Spleen (tissue), 7 donors: ENCODE measurements around the gene PROKR2.

Experiments
- POLR2A ChIP-seq, 3 donors: fragments of 450-650 bp; IDR thresholded peaks; one replicate each; pipeline ENCODE4 v1.5.1; 2017; ENCODE audit warnings: antibody characterized with exemption in 3 of 3, mild to moderate bottlenecking in 1 of 3
- TF ChIP-seq, protein P1 (sequence below), 11 experiments: fragments of 200-600 bp in 7 of 11; fragments of 450-650 bp in 4 of 11; sonication (generic) in 4 of 11; IDR thresholded peaks in 8 of 11; conservative IDR thresholded peaks in 3 of 11; 1 replicate in 7 of 11; 2 replicates in 4 of 11; pipeline versions ENCODE4 v1.4.0 to v1.8.0; 2016 to 2021; ENCODE audit warnings: antibody characterized with exemption in 11 of 11, inconsistent platforms in 4 of 11, mild to moderate bottlenecking in 1 of 11
- donor health status: DM: no; HTN: no; CAD: no; lungs with moderate emphysema.
- donor health status: DM: no; HTN: no; CAD: no.
- donor health status: DM: no; HTN: no; CAD: no.

DNA sequence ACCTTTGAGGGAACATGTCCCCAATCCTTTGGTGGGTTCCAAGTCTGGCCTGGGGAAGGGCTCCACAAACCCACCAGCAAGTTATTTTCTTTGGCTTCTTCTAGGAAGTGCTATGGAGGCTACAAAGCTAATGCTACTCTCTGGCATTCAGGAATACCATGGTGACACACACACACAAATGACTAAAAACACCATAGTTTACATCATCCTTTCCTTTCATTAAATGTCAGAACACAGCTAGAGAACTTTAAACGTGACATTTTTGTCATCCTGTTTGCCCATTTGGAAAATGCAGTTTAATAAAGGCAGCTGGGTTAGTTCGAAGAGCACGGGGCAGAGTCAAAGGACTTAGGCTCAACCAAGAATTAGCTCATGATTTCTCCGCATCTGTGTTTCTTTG, 40.2 kb upstream of the PROKR2 start:
- TF ChIP-seq, protein P1, sequence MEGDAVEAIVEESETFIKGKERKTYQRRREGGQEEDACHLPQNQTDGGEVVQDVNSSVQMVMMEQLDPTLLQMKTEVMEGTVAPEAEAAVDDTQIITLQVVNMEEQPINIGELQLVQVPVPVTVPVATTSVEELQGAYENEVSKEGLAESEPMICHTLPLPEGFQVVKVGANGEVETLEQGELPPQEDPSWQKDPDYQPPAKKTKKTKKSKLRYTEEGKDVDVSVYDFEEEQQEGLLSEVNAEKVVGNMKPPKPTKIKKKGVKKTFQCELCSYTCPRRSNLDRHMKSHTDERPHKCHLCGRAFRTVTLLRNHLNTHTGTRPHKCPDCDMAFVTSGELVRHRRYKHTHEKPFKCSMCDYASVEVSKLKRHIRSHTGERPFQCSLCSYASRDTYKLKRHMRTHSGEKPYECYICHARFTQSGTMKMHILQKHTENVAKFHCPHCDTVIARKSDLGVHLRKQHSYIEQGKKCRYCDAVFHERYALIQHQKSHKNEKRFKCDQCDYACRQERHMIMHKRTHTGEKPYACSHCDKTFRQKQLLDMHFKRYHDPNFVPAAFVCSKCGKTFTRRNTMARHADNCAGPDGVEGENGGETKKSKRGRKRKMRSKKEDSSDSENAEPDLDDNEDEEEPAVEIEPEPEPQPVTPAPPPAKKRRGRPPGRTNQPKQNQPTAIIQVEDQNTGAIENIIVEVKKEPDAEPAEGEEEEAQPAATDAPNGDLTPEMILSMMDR (IDR thresholded peaks at IDR 0.05 in 8 of 11, conservative IDR thresholded peaks at IDR 0.05 in 3 of 11) = no peak
- no peak for TF ChIP-seq POLR2A (IDR thresholded peaks at IDR 0.05)
